ENCODE data around the gene JAK1.

DNA sequence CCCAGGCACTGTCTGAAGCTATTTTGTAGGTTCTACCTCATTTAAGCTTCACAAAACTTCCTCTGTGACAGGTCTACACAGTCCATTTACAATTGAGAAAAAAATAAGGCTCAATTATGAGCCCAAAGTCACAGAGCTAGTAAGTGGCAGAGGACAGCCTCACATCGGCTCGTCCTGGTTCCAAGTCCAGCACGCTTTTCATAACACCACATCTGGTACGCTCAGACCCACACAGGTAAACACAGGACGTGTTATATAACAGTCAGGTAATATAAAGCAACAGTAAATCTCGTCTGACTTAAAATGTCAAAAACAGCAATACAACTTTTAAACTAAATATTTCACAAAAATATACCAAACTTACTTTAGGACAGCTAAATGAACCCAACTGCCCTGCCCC is 13.1 kb downstream of the JAK1 start:
- no peak for TF ChIP-seq CTCF (IDR thresholded peaks at IDR 0.05)
- TF ChIP-seq POLR2A (IDR thresholded peaks at IDR 0.05), result no peak
